ENCODE data around the gene SLC43A3.
"Not testable (repeated sequence)": the region's sequence is repeated elsewhere in the genome, so short reads cannot be mapped to it uniquely, and the experiment has no call there.

SLC43A3 gene

GRCh38 chr11:57378186-57378585 is 48.7 kb downstream of the SLC43A3 start:
- DNase-seq (ENCODE audit: low spot score), result no peak

GRCh38 chr11:57377107-57377506 is 49.8 kb downstream of the SLC43A3 start:
- DNase-seq (ENCODE audit: low spot score), result no peak

- peak; percentile 24 for DNase-seq (ENCODE audit: low spot score)
These were observed 50.5 kb downstream of the SLC43A3 start for GRCh38 chr11:57376095-57377090.

- no peak for DNase-seq (ENCODE audit: low spot score)
These were observed 51.4 kb downstream of the SLC43A3 start for GRCh38 chr11:57375490-57375889.

- no peak for DNase-seq (ENCODE audit: low spot score)
These were observed 52.0 kb downstream of the SLC43A3 start for GRCh38 chr11:57374966-57375365.

GRCh38 chr11:57373146-57373545 is 53.8 kb downstream of the SLC43A3 start:
- no peak for DNase-seq (ENCODE audit: low spot score)

- DNase-seq (ENCODE audit: low spot score), result no peak
These were observed 56.0 kb downstream of the SLC43A3 start for GRCh38 chr11:57370941-57371340.

GRCh38 chr11:57370251-57370650 is 56.7 kb downstream of the SLC43A3 start:
- no peak for DNase-seq (ENCODE audit: low spot score)

- DNase-seq (ENCODE audit: low spot score), result no peak
These were observed 58.1 kb downstream of the SLC43A3 start for GRCh38 chr11:57368845-57369232.

GRCh38 chr11:57368106-57368844 is 58.6 kb downstream of the SLC43A3 start:
- DNase-seq (ENCODE audit: low spot score), result no peak

GRCh38 chr11:57364851-57365660 is 61.9 kb downstream of the SLC43A3 start:
- DNase-seq (ENCODE audit: low spot score), result peak; percentile 39

GRCh38 chr11:57363131-57364080 is 63.5 kb downstream of the SLC43A3 start:
- DNase-seq (ENCODE audit: low spot score), result no peak

- no peak for DNase-seq (ENCODE audit: low spot score)
These were observed 65.0 kb downstream of the SLC43A3 start for GRCh38 chr11:57361926-57362325.

GRCh38 chr11:57361420-57361819 is 65.5 kb downstream of the SLC43A3 start:
- DNase-seq (ENCODE audit: low spot score), result not testable (repeated sequence)

- no peak for DNase-seq (ENCODE audit: low spot score)
These were observed 65.9 kb downstream of the SLC43A3 start for GRCh38 chr11:57360991-57361390.

- DNase-seq (ENCODE audit: low spot score), result no peak
These were observed 66.8 kb downstream of the SLC43A3 start for GRCh38 chr11:57359896-57360690.

GRCh38 chr11:57359396-57359795 is 67.5 kb downstream of the SLC43A3 start:
- DNase-seq (ENCODE audit: low spot score), result no peak

- no peak for DNase-seq (ENCODE audit: low spot score)
These were observed 67.9 kb downstream of the SLC43A3 start for GRCh38 chr11:57358991-57359390.

GRCh38 chr11:57358543-57358961 is 68.4 kb downstream of the SLC43A3 start:
- no peak for DNase-seq (ENCODE audit: low spot score)

- DNase-seq (ENCODE audit: low spot score), result no peak
These were observed 69.1 kb downstream of the SLC43A3 start for GRCh38 chr11:57357856-57358255.

Measured in iPS-NIHi11 (cell line).